Lung (tissue), 12 donors: ENCODE results near the gene DPYSL4. TPM values are rescaled to one million over a fixed set of nuclear protein-coding genes. Genes with fewer than 3 reads are reported as not detected.

Source experiments
- ATAC-seq: fragments of 200-7000 bp; cut with Tn5 transposase; one replicate; pipeline ENCODE4 v1.9.1; 2020; ENCODE audit warnings: moderate number of reproducible peaks; ENCODE audit not compliant: insufficient read depth, low FRiP score
- DNase-seq, 3 donors: peaks; one replicate each; pipeline ENCODE4 v3.0.0-alpha.2; 2013 to 2017
- H3K27ac ChIP-seq, 2 donors: one replicate each; pipeline ENCODE4 v1.5.1; 2013; ENCODE audit warnings: mild to moderate bottlenecking in 2 of 2, moderate library complexity in 2 of 2, control low read depth in 1 of 2, inconsistent platforms in 1 of 2, low read depth in 1 of 2, low read length in 1 of 2
- H3K27me3 ChIP-seq, 3 donors: one replicate each; pipeline ENCODE4 v1.5.1; 2013; ENCODE audit warnings: low read length in 2 of 3; ENCODE audit not compliant: control insufficient read depth in 3 of 3, insufficient read depth in 3 of 3
- H3K36me3 ChIP-seq, 4 donors: one replicate each; pipeline ENCODE4 v1.5.1; 2013; ENCODE audit warnings: low read length in 4 of 4, mild to moderate bottlenecking in 1 of 4, moderate library complexity in 1 of 4; ENCODE audit not compliant: control insufficient read depth in 4 of 4, insufficient read depth in 4 of 4
- H3K4me1 ChIP-seq, 5 donors: one replicate each; pipeline ENCODE4 v1.5.1; 2013; ENCODE audit warnings: low read length in 5 of 5, mild to moderate bottlenecking in 2 of 5, moderate library complexity in 1 of 5; ENCODE audit not compliant: control insufficient read depth in 5 of 5, insufficient read depth in 5 of 5
- H3K4me3 ChIP-seq: one replicate; pipeline ENCODE4 v1.5.1; 2013; ENCODE audit warnings: mild to moderate bottlenecking, control low read depth, moderate library complexity
- H3K9ac ChIP-seq, 2 donors: one replicate each; pipeline ENCODE4 v1.5.1; 2013; ENCODE audit warnings: low read length in 2 of 2, control low read depth in 1 of 2; ENCODE audit not compliant: insufficient read depth in 1 of 2
- H3K9me3 ChIP-seq, 4 donors: one replicate each; pipeline ENCODE4 v1.5.1; 2013; ENCODE audit warnings: low read length in 3 of 4, mild to moderate bottlenecking in 1 of 4, moderate library complexity in 1 of 4; ENCODE audit not compliant: control insufficient read depth in 4 of 4, insufficient read depth in 3 of 4
- WGBS, 2 donors: extraction: QIAGEN DNeasy Blood & Tissue Kit; methylation state at CpG; one replicate each; pipeline ENCODE4 v1.1.7; 2013; 5-methylcytosine and 5-hydroxymethylcytosine counted together
- polyA plus RNA-seq, 2 donors: library from polyadenylated mRNA; stranded (reverse); fragments of 200-250 nt; gene quantifications; one replicate each; pipeline ENCODE4 v1.2.1, GENCODE V29; 2013
- total RNA-seq, 2 donors: library from RNA; depleted of rRNA in 1 of 2; stranded (reverse); fragments of >200 nt in 1 of 2; gene quantifications; one replicate each; pipeline ENCODE4 v1.2.1, GENCODE V29; 2014 to 2021
- TF ChIP-seq, protein P1 (sequence below): IDR thresholded peaks from 2 replicates; pipeline ENCODE4 v1.5.1; 2012; ENCODE audit warnings: mild to moderate bottlenecking; ENCODE audit errors: control extremely low read depth, extremely low read depth
- donor health status: control.
- donor health status: control.
- donor health status: Bipolar disorder and iron deficiency.
- donor health status: healthy.
- donor health status: DM: yes; HTN: yes; CAD: no.

DPYSL4 gene
- total and polyA plus RNA-seq, 4 donors = 0.33 to 1.5 (median 1.3) TPM

GRCh38 chr10:132206806-132207535 is 20.2 kb downstream of the DPYSL4 start:
- WGBS, 2 donors = 90 to 91% methylated on average over 29 of the region's 29 CpGs
- Histone ChIP-seq H3K9ac (no peak overlapping the region), H3K4me3 (no peak overlapping the region), H3K27ac (no peak overlapping the region), H3K36me3 (peaks cover 0 to 5% (median 0%) of the 10 kb centered on the region in 4 donors), H3K9me3 (no peaks in the 10 kb centered on the region), H3K27me3 (no peaks in the 10 kb centered on the region), H3K4me1 (no peaks in the 10 kb centered on the region)
- TF ChIP-seq, protein P1, sequence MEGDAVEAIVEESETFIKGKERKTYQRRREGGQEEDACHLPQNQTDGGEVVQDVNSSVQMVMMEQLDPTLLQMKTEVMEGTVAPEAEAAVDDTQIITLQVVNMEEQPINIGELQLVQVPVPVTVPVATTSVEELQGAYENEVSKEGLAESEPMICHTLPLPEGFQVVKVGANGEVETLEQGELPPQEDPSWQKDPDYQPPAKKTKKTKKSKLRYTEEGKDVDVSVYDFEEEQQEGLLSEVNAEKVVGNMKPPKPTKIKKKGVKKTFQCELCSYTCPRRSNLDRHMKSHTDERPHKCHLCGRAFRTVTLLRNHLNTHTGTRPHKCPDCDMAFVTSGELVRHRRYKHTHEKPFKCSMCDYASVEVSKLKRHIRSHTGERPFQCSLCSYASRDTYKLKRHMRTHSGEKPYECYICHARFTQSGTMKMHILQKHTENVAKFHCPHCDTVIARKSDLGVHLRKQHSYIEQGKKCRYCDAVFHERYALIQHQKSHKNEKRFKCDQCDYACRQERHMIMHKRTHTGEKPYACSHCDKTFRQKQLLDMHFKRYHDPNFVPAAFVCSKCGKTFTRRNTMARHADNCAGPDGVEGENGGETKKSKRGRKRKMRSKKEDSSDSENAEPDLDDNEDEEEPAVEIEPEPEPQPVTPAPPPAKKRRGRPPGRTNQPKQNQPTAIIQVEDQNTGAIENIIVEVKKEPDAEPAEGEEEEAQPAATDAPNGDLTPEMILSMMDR = no peak
- no peak for DNase-seq
- no peak for ATAC-seq

DNA sequence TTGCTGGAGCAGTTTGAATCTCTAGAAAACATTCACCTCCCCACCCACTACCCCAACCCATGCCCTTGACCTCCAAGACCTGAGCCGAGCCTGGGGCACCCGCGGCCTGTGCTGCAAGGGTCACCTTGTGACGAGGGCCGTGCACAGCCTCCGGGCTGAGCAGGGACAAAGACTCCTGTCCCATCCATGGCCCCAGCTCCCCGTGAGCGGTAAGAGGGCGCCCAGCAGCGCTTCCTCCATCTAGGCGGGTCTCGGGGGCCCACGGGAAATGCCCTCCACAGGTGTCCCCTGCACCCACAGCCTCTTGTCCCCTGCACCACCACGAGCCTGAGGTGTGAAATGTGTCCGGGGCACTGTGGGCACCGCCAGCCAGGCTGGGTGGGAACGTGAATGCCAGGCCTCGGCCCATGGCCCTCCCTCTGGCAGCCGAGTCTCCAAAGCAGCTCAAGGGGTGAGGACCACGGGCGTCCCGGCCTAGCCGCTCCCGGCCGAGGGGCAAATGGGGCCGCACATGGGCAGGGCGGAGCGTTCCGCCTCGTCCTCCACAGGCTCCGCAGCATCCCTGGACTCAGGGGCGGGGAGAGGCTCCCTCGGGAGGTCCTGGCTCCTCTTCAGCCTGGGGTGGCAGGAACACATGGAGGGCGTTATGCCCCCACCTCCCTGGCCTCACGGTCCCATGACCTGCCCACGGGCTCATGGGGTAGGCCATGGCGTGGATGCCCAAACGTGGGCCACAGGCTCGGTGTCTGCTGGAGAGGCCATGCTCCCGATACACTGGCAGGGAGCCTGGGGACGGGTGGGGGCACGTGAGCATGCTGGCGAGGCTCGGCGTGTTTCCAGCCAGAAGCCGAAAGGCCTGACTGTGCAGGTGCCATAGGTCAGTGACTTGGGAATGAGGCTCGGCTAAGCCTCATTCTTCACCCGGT is 21.1 kb downstream of the DPYSL4 start:
- ATAC-seq (no peak), DNase-seq (no peak)
- 89 to 91% methylated on average over 48 of the region's 48 CpGs for WGBS, 2 donors
- Histone ChIP-seq H3K9me3 (peaks cover 0 to 1% (median 0%) of the 10 kb centered on the region in 4 donors), H3K27me3 (no peaks in the 10 kb centered on the region), H3K4me3 (no peak overlapping the region), H3K36me3 (peaks cover 0 to 7% (median 0%) of the 10 kb centered on the region in 4 donors), H3K4me1 (no peaks in the 10 kb centered on the region), H3K27ac (no peak overlapping the region), H3K9ac (no peak overlapping the region)
- TF ChIP-seq, protein P1 = no peak

DNA sequence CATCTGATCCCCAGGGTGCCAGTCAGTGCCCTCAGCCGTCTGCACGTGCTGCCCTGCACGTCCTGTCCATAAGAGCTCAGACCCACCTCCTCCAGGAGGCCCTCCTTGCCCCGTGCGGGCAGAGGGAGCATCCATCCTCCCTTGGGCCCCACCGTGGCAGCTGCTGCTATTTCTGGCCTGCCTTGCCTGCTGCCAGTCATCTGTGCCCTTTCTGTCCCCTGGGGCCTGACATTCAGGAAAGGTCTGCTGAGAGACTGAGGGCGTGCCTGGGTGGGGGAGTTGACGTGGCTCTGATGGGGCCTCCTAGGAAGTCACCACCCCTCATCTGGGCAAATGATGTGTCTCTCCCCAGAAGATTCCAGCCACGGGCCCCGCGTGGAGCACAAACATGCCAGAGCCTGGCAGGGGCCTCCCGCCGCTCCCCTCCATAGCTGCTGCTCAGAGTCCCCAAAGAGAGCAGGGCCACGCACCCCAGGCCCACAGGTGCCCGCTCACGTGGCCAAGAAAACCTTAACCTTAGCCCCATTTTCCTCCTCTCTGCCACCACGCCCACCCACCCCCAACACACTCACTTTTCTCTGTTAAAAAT is 21.8 kb downstream of the DPYSL4 start:
- Histone ChIP-seq H3K9me3 (peaks cover 0 to 6% (median 5%) of the 10 kb centered on the region in 4 donors), H3K4me1 (no peaks in the 10 kb centered on the region), H3K36me3 (peaks cover 0 to 7% (median 0%) of the 10 kb centered on the region in 4 donors), H3K27me3 (no peaks in the 10 kb centered on the region), H3K27ac (no peak overlapping the region), H3K9ac (no peak overlapping the region), H3K4me3 (no peak overlapping the region)
- TF ChIP-seq, protein P1 = no peak
- DNase-seq (no peak), ATAC-seq (no peak)
- WGBS, 2 donors = 91 to 93% methylated on average over 15 to 17 of the region's 17 CpGs
